OCI-LY1 (cell line): ENCODE measurements around the gene MYLK4.

Experiments used
- CTCF ChIP-seq: fragments of 200-600 bp; sonication (generic), shearing (Covaris generic); IDR thresholded peaks from 2 replicates; pipeline ENCODE4 v1.5.1; 2017; ENCODE audit warnings: mild to moderate bottlenecking, antibody characterized with exemption, low read length, moderate library complexity, mixed read lengths
- EZH2 ChIP-seq: fragments of 200-600 bp; sonication (generic), shearing (Covaris generic); IDR thresholded peaks from 2 replicates; pipeline ENCODE4 v1.8.0; 2017; ENCODE audit warnings: borderline replicate concordance, mixed run types, mild to moderate bottlenecking, antibody characterized with exemption, low read length, moderate library complexity, mixed read lengths

- TF ChIP-seq CTCF (no peak), EZH2 (no peak)
Observed at GRCh38 chr6:2630891-2631571, 119.7 kb downstream of the MYLK4 start.
